Activated CD4-positive, alpha-beta T cell treated with anti-CD3 and anti-CD28 coated beads, Interleukin-2, amount 50 U/mL, for 24 hours (primary cell): ENCODE data around the gene EYS.
"Not testable (repeated sequence)": the region's sequence is repeated elsewhere in the genome, so short reads cannot be mapped to it uniquely, and the experiment has no call there.

Experiments used
- DNase-seq, 2 donors: peaks; one replicate each; pipeline ENCODE4 v3.0.0-alpha.2; 2020; ENCODE audit warnings: low read depth in 1 of 2, low spot score in 1 of 2

The EYS gene

DNA sequence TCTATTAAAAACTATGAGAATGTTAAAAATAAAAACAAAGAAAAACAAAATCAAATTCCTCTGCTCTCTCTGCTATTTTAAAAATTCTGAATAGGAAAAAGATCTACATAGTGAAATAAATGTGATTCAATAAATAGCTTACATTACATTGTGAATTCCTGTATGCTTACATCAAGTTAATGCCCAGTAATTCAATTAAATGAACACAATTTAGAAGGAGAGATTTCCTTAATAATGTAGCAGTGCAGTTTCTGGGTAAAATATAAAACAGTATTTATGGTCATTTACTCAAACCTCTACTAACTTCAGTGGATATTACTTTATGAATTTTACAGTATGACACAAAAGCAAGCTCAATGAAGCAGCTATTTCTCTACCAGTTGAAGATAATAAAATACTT is 594.6 kb downstream of the EYS start:
- no peak for DNase-seq

DNA sequence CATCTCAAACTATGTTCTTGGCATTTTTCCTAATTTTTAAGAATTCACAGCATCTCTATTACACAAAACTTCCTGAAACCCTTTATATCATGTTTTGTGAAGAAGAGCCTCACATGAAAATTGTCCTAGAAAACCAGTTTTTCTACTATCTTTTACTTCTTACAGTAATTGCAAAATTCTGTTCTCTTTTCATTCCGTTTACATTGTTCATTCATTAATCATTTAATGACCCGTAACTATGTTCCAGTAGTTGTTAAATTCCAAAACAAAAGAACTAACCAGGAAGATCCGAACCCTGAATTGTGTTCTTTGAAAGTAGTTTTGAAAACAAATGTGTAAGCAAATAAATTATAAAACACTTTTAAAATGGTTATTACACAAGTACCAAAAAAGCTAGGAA is 597.0 kb downstream of the EYS start:
- no peak for DNase-seq

DNA sequence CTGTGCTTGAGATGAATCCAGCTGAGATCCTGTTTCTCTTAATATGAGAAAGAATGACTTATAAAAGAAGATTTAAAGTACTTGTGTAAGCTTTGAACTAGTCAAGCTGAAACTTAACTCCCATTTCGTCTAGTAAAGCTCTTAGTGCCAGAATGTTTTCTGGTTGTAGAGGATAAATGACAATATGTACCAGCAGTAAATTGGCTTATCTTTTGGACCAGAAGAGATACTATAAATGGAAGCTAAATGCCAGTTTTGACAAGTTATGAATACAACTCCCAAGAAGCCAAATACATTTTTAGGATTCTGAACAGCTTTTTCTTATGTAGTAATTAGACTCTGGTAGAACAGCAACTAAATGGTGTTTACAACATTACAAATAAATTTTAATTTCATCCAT is 608.7 kb downstream of the EYS start:
- DNase-seq, result no peak

DNA sequence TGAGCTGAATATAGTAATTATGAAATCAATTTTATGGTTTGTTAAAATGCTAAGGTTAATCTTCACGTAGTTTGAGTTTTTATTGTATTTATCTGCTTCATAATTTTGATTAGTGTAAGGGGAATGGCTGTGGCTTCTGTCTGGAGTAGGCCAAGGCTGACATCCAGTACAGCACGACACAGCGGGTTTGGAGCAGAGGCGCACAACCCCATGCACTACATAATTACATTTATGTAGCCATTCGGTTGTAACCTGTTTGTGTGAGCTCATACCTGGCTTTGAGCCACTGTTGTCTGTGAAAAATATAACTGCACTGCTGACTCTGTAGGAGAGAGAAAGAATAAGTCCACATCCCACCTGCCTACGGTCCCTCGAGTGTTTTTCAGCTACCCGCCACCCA is 615.5 kb downstream of the EYS start:
- DNase-seq, result no peak

DNA sequence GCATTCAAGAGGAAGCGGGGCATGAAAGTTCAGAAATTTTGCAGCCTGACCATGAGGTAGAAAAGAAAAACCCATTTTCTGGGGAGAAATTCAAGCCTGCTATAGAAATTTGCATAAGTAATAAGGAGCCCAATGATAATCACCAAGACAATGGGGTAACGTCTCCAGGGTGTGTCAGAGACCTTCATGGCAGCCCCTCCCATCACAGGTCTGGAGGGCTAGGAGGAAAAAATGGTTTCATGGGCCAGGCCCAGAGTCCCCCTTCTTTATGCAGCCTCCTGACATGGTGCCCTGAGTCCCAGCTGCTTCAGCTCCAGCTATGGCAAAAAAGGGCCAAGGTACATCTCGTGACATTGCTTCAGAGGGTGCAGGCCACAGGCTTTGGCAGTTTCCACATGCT is 618.5 kb downstream of the EYS start:
- no peak for DNase-seq

DNA sequence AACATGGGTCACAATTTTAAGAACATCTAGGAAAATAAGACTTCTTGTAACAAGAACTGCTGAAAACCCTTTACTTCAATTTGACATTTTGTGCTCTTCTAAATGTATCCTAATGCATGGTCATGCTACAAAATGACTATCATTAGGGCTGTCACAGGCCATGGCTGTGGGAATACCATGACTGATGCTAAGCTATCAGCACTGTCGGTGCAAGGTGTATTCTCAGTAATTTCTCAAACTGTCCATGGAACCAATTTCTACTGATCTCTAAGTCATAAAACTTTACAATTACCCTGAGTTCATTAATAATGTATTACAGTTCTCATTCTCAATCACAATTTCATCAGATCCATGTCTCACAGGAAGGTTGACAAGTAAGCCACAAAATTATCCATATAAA is 625.3 kb downstream of the EYS start:
- no peak for DNase-seq

DNA sequence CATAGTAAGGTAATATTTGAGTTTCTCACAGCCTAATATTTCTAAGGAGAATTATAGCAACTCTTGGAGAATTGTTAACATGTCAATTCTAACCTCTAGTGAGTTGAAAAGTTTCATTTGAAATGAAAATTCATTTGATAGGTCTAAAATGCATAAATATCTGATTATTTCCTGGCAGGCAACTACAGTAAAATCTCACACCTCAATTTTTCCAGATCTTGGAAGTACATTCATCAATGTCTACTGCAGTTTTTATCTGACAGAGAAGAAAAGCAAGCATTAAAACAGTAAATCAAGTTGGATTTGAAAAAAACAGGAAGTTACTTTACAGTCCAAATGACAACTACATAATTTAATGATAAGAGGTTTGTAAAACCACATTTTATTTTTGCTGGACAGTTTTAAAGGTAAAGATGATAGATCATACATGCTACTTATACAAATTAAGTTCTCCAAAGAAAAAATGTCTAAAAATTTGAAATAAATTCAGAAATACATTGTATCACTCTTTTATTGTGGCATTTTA is 631.3 kb downstream of the EYS start:
- no peak for DNase-seq

DNA sequence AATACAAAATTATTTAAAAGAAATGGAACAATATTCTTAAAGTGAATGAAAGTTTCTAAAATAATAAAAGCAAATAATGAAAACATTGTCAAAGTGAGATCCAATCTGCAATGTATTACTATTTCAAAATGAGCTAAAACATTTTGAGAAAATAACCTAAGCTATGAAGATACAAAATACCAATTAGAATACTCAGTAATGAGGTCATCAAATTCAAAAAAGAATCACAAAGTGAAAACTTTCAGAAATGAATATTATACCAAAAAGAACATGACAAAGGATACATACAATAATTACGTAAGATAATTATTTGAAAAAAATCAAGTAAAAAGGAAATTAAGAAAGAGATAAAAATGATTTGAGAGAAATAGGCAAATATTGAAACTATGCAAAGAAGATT is 634.5 kb downstream of the EYS start:
- DNase-seq, result no peak

DNA sequence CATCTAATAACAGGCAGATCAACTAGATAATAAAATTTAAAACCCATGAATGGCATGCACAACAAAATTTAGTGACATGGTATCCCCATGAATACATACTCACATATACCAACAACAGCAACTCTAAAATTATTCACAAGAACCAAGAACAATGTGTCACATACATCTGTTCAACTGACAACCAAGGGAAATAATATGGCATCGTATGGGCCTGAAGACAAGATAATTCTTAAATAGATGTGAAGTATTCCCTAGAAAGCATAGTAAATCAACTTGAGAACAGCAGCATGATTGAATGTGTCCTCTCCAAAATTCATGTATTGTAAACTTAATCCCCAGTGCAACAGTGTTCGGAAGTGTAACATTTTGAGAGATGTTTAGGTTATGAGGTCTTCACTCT is 635.5 kb downstream of the EYS start:
- DNase-seq, result no peak

DNA sequence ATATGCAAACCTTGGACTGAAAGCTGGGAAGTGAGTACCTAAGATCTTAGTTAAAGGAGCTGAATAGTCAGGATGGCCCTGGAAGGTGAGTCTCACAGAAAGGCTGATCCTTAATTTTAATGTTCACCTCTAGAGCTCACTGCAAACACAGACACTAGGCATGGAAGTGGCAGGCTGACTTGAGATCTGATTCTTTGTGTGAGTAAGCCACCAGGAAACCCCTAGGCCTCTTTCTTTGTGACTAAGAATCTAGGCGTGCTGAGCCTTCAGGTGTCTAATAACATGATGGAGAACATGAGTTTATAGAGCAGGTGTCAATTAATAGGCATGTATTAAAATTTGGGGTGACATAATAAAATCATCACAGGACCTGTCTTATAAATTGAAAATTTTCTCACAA is 642.2 kb downstream of the EYS start:
- no peak for DNase-seq

DNA sequence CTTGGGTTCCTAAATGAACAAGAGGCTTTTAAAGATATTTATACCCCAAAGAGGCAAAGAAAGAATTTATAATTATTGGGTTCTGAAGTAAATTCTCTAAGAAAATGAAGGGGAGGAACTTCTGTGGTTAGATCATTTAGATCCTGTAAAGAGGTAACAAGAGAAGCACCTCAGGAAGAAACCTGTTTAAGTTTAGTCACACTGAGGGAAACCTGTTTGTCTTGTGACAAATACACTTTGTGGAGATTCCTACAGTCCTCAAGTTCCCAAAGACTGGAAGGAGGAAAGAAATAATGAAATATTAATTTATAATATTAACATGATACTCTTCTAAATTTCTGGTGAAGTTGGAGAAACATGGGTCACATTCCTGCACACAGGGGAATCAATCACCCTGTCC is 647.5 kb downstream of the EYS start:
- no peak for DNase-seq

DNA sequence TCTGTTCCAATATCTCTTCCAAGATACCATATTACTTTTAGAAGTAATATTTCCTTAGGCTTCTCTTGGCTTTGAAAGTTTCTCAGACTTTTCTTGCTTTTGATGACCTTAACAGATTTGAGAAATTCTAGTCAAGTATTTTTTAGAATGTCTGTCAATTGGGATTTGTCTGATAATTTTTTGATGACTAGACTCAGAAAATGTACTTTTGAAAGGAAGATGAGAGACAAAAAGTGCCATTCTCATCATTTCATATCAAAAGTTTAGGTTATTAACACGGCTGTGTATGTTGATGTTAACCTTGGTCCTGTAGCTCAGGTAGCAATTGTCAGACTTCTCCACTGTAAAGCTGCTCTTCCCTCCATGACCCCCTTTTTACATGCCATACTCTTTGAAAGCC is 651.5 kb downstream of the EYS start:
- DNase-seq, result no peak

DNA sequence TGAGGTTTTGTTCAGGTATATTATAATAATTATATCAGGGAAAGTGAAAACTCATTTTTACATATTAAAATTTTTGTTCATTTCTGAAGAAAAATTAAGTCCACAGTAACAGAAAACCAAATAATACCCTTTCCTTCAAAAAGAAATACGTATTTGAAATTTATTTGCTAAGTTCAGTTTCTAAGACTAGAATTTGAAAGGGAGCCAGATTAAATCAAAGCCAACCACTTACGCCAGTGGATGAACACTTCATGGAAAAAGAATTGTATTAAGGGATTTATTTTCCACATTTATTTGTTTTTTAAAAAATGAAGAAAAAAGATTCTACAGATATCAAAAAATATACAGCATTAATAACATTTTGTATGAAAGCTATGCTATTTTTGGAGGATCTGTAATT is 654.4 kb downstream of the EYS start:
- DNase-seq, result no peak

DNA sequence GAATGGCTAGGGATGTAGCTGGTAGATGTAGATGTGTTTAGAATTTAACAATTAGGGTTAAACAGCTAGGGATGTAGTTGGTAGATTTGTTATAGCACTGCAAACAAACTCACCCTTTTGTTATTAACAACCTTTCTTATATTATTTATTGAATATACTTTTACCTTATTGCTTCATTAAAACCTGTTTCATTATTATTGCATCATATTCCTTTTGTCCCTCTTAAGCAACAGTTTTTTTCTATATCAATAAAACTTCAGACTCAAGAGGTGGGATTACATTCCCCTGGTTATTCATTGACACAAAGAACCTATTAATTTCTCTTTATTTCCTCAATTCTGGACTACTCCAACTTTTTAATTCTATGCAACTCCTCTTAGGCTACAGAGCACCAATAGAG is 661.2 kb downstream of the EYS start:
- no peak for DNase-seq

DNA sequence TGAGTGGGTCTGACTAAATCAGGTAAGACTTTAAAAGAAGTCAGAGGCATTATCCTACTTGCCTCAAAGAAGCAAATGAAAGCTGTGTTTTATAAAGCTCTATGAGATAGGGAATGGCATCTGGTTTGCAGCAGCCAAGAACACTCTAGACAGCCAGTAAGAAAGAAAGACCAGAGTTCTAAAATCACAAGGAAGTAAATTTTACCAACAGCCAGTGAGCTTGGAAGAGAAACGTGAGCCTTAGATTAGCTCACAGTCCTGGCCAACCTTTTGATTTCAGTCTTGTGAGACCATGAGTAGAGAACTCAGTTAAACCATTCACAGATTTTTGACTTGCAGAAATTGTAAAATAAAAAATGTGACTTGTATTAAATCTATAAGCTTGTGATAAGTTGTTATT is 693.0 kb downstream of the EYS start:
- DNase-seq, result no peak

DNA sequence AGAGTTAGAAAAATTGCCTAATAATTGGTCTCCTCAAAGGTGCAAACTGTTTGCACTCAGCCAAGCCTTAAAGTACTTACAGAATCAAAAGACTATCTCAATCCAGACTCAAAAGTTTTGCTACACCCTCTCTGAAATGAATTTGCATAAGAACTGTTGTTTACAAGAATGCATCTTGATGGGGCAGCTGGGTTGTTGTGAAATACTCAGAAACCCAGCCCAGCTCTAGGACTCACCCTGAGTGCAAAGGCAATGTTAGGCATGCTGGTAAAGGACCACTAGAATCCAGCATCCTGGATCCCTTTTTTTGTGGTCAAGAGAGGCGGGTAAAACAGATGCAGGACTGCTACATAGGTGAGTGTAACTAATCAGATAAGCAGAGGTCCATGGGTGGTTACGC is 700.2 kb downstream of the EYS start:
- no peak for DNase-seq

DNA sequence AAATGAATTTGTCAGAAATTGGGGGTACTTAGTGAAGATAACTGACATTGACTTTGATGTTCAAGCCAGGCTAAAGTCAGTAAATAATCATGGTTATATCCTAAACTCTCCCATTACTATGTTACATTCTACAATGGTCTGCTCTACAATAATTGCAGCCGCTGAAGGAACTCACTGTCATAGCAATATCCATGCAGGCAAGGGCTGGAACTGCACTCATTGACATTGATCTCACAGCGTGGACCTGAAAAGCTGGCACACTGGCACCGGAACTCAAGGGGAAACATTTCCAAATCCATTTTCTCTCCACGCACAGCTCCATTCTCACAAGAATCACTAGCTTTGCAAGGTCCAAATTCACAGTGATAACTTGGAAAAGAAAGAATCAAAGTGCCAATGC is 702.7 kb downstream of the EYS start:
- no peak for DNase-seq

DNA sequence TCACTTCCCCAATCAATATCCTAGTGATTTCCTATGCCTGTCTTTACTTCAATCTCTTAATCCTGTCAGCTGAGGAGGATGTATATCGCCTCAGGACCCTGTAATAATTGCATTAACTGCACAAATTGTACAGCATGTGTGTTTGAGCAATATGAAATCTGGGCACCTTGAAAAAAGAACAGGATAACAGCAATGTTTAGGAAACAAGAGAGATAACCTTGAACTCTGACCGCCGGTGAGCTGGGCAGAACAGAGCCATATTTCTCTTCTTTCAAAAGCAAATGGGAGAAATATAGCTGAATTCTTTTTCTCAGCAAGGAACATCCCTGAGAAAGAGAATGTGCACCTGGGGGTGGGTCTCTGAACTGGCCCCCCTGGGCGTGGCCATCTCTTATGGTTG is 704.1 kb downstream of the EYS start:
- not testable (repeated sequence) for DNase-seq

DNA sequence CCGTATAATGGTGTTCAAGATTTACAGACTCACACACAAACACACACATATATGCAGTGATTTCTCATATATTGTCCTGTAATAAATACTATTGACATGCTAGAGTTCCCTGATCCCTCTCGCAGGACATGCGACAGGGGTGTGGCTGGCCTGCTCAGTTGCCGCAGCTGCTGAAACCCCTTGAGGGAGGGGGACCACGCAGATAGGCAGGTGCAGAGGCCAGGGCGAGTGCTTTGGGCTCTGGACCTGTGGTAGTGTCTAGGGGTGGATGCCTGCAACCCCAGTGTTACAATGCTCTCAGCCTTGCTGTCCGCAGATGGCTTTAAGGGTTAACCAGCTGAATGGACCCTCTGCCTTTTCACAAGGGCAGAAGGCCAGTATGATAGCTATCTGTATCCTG is 706.2 kb downstream of the EYS start:
- no peak for DNase-seq

DNA sequence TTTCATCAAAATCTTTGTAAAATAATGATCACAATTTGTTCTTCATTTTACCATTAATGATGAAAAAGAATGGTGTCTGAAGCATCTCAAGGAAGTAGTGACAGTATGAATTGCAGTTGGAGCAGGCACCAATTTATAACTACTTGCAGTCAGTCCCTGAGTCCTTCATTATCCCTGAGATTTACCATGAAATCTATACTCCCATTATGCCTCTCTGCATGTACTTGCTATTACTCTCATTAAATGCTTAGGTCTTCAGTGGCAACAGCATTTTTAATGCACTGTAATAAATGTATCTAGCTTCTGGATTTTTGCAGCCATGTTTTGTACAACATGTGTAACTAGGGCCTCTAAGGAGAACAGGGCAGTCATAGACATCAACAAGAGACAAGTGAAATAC is 708.8 kb downstream of the EYS start:
- no peak for DNase-seq

DNA sequence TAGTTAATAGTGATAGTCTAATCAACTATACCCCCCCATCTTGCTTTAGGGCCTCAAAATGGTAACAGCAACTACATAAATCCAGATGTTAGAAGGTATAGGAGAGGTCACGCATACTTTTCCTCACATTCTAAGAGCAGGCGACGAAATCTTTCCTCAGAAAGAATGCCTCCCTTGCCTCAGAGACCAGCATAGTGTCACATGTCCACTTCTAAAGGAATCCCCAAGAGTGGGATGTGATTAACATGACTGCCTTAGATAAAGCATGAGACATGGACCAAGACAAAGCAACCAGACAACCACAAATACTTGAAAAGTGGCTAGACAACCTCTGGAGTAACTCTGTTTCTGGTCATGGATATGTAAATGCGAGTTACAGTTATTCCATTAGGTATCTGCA is 710.7 kb downstream of the EYS start:
- no peak for DNase-seq

DNA sequence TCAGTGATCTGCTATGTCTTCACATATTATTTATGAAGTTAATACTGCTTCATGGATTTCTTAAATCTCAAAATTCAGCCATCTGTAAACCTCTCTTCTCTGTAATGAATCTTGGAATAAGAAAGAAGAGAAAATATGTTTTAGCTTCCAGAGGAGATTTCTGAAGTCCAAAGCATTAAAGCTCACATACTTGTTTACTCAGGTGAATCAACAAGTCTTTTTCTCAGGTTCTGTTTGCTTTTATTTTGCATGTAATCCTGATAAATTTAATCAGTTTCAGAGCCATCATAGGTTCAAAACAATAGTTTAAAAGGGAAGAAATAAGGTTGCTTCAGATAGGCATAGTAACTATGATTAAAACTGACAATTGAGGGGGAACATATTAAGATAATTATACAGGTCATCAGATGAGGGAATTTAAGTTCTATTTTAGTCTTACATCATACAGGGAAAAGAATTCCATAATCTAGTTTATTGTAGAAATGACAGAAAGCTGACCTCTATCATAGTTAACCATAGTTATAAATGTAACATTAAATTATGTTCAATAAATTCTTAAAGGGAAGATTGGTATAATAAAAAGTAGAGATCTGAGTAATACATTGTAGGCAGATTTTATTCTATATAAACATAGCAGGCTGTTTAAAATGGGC is 716.2 kb downstream of the EYS start:
- DNase-seq, result no peak

DNA sequence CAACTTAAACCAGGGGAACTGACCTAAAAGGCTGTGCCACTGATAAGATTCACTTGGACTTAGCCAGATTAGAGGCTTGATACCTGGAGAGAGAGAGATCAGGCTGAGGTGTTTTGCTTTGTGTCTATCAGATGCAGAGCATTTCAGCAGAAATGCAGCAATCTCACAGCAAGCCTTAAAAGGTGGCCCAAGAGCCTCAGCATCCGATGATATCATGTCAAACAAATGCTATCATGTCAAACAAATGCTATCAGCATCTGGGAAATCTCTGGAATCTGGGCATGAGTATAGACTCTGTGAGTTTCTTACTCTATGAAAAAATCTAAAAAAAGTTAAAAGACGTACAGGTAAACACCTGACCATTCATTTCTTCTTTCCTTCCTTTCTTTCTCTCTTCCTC is 718.9 kb downstream of the EYS start:
- DNase-seq, result no peak

DNA sequence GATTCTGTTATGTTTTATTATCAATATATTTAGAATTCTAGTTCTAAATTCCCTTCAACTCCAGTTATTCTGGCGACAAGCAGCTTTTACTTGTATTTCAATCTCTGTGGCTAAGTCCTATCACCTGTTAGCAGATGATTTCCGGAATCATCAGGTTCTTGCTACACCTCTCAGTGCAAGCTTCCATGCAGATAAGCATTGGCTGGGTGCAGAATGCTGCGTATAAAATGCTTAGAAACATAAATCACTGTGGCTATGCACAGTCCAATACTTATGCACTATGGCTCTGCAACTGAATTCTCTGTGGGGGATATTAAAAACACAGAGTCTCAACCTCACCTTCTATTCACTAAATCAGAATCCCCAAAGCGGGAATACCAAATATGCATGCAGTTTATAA is 720.0 kb downstream of the EYS start:
- DNase-seq, result no peak
